ENCODE measurements around the gene ANKMY2.
A peak's percentile ranks its signal among the peaks of the same experiment; 100 is the strongest.

Gene ANKMY2

DNA sequence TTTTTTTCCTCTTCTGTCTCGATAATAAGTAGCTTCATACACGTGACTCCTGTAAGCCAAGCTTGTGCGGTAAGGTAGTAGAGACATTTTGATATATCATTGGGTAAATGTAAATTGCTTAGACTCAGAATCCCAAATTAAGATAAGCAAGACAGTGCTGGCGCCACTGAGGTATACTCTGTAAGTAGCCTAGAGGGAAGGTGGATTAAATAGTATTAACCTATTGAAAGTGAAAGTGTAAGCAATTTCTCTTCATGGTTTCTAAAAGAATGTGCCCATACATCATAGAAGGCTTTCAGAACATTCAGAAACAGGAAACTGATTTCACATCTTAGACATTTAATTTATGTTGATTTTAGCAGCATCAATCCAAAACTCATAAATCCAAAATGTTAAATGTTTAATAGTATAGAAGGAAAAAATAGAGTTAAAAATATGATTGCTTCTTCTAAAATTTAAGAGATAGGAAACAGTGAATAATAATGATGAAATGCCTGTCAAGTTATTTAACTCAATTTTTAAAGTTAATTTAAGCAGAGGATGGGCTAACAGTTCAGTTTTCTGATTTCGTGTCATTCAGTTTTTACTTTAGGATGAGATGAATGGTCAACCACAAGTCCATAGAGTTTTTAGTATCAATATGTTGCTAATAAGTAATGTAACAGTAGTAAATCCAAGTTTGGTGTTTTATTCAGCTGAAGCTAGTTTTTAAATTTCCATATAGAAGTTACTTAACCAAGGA lies 82.1 kb downstream of the ANKMY2 start:
- no peaks in the 10 kb centered on the region for H3K36me3 ChIP-seq (ENCODE audit: control insufficient read depth in 1 of 2, insufficient read depth in 2 of 2, low read length in 2 of 2)
- H3K27ac ChIP-seq (ENCODE audit: low read length) = no peak overlapping the region
- H3K9me3 ChIP-seq (ENCODE audit: control insufficient read depth in 1 of 2, low read length in 2 of 2) = no peaks in the 10 kb centered on the region
- H3K4me3 ChIP-seq (ENCODE audit: low read depth in 1 of 2, low read length in 2 of 2) = peak overlapping the region in 1 of 2 donors; percentile 22
- peaks cover 0 to 4% of the 10 kb centered on the region in 2 donors for H3K4me1 ChIP-seq (ENCODE audit: control insufficient read depth in 1 of 2, insufficient read depth in 2 of 2, low read length in 2 of 2)
- no peaks in the 10 kb centered on the region for H3K27me3 ChIP-seq (ENCODE audit: low read depth, low read length)

DNA sequence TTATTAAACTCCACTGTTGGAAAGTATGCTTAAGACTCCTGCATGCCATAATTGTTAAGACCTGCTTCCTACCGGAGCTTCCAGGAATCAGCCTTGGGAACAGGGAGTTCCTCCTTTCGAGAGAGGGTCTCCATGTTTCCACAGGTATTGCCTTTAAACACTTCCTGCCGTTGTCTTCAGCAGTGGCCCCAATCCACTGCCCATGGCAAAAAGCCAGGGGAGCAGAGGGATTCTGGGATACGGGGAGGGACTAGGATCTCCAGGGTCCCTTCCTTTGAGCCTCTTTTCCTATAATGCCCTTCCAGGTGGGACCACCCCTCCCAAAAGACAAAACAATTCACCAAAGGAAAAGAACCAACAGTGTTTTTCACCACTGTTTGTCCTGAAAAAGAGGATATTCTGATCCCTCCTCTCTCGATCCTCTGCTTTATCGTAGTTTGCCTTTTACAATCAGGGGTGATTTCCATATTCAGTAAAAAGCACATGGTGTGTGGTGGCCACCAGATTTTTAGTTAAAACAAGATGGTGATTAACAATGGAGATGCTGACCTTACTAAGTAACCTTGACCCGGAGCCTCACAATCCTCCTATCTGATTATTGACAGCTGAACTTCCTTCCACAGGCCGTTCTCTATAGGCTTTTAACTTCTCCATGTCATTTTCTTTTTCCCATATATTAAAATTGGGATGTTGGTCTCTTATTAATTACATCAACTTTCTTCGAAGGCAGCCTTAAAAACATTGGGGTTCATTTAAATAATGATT lies 82.9 kb downstream of the ANKMY2 start:
- Histone ChIP-seq H3K9me3 (ENCODE audit: control insufficient read depth in 1 of 2, low read length in 2 of 2) (no peaks in the 10 kb centered on the region), H3K4me3 (ENCODE audit: low read depth in 1 of 2, low read length in 2 of 2) (no peak overlapping the region), H3K27me3 (ENCODE audit: low read depth, low read length) (no peaks in the 10 kb centered on the region)

DNA sequence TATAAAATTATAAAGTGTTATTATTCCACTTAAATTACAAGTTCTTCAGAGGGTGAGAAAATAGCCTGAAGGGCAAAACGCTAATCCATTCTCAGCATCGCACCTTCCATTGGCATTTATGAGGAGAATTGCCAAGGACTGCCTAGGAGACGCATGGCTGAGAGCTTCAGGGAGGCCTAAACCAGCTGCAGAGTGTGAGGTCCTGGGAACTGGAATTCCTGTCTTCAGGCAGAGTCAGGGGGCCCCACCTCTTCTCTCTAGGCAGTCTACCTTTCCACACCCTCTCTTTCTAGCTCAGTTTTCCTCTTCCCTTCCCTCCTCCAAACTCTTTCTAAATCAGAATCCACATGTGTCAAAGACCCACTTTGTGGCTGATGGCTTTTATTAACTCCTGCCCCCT lies 83.6 kb downstream of the ANKMY2 start:
- Histone ChIP-seq H3K27me3 (ENCODE audit: low read depth, low read length) (no peaks in the 10 kb centered on the region), H3K27ac (ENCODE audit: low read length) (no peak overlapping the region), H3K36me3 (ENCODE audit: control insufficient read depth in 1 of 2, insufficient read depth in 2 of 2, low read length in 2 of 2) (no peaks in the 10 kb centered on the region), H3K4me1 (ENCODE audit: control insufficient read depth in 1 of 2, insufficient read depth in 2 of 2, low read length in 2 of 2) (peaks cover 0 to 4% of the 10 kb centered on the region in 2 donors), H3K9me3 (ENCODE audit: control insufficient read depth in 1 of 2, low read length in 2 of 2) (no peaks in the 10 kb centered on the region), H3K4me3 (ENCODE audit: low read depth in 1 of 2, low read length in 2 of 2) (no peak overlapping the region)

More for the DNA sequence above, 82.9 kb downstream of the ANKMY2 start:
- Histone ChIP-seq H3K36me3 (ENCODE audit: control insufficient read depth in 1 of 2, insufficient read depth in 2 of 2, low read length in 2 of 2) (no peaks in the 10 kb centered on the region), H3K4me1 (ENCODE audit: control insufficient read depth in 1 of 2, insufficient read depth in 2 of 2, low read length in 2 of 2) (peaks cover 0 to 4% of the 10 kb centered on the region in 2 donors), H3K27ac (ENCODE audit: low read length) (no peak overlapping the region)

DNA sequence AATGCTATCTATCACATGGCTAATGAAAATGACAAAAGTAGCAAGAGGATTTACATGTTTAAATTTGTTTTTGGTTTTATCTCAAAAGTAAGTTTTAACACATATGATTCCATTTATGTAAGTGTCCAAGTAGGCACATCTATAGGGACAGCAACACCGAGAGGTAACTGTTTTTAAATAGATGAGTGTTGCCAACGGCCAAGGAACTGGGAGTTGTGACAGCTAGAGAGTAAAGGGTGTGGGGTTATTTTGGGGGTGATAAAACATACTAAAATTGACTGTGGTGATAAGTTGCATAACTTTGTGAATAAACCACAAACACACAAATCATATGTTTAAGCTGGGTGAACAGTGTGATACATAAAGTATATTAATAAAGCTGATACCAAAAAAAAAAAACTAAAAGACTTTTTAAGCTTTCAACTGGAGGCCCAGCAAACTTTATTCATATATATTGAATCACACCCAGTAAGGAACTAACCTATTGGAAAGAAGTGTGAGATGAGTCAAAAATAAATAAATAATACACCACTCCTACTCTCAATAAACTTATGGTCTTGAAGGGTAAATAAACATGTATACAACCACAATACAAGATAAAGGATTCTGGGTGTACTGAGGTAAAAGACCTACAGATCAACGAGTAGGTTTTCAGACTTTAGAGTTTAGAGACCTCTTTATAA lies 85.9 kb downstream of the ANKMY2 start:
- H3K36me3 ChIP-seq (ENCODE audit: control insufficient read depth in 1 of 2, insufficient read depth in 2 of 2, low read length in 2 of 2) = no peaks in the 10 kb centered on the region

DNA sequence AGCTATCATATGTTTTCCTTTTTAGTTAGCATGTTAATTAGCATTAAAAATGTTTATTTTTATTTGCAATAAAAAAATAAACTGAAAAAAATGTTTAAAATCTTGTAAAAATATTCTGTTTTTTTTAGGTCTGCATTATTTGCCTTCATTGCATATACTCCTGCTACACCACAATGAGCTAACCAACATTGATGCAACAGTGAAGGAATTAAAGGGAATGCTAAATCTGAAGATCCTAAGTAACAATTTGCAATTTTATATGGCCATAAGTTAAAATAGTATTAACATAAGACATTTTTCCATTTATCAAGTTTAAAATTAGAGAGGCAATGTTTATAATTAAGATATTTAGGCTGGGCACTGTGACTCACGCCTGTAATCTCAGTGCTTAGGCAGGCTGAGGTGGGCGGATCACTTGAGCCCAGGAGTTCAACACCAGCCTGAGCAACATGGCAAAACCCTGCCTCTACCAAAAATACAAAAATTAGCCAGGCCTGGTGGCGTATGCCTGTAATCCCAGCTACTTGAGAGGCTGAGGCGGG lies 86.7 kb downstream of the ANKMY2 start:
- no peaks in the 10 kb centered on the region for H3K4me1 ChIP-seq (ENCODE audit: control insufficient read depth in 1 of 2, insufficient read depth in 2 of 2, low read length in 2 of 2)
- no peaks in the 10 kb centered on the region for H3K36me3 ChIP-seq (ENCODE audit: control insufficient read depth in 1 of 2, insufficient read depth in 2 of 2, low read length in 2 of 2)
- no peak overlapping the region for H3K27ac ChIP-seq (ENCODE audit: low read length)
- no peaks in the 10 kb centered on the region for H3K9me3 ChIP-seq (ENCODE audit: control insufficient read depth in 1 of 2, low read length in 2 of 2)
- no peak overlapping the region for H3K4me3 ChIP-seq (ENCODE audit: low read depth in 1 of 2, low read length in 2 of 2)
- H3K27me3 ChIP-seq (ENCODE audit: low read depth, low read length) = no peaks in the 10 kb centered on the region

More for the DNA sequence above, 85.9 kb downstream of the ANKMY2 start:
- Histone ChIP-seq H3K4me3 (ENCODE audit: low read depth in 1 of 2, low read length in 2 of 2) (no peak overlapping the region), H3K4me1 (ENCODE audit: control insufficient read depth in 1 of 2, insufficient read depth in 2 of 2, low read length in 2 of 2) (peaks cover 0 to 3% of the 10 kb centered on the region in 2 donors), H3K27me3 (ENCODE audit: low read depth, low read length) (no peaks in the 10 kb centered on the region), H3K27ac (ENCODE audit: low read length) (no peak overlapping the region), H3K9me3 (ENCODE audit: control insufficient read depth in 1 of 2, low read length in 2 of 2) (no peaks in the 10 kb centered on the region)

DNA sequence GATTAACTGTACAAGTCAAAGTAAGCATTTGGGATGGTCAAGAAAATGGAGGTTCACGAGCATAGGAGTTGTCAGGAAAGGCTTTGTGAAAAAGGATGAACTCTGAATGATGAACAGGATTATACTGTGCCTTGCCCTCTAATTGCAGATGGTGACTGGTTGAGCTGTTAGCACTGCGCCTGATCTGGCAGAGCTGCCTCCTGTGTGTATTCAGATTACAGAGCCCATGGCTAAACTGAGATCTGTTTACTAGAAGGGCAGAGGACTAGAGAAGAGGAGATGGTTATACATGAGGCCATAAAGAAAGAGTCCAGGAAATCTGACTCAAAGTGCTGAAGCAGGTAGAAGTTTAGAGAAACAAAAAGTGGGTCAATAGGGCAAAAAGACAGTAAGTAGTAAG lies 89.2 kb downstream of the ANKMY2 start:
- no peaks in the 10 kb centered on the region for H3K36me3 ChIP-seq (ENCODE audit: control insufficient read depth in 1 of 2, insufficient read depth in 2 of 2, low read length in 2 of 2)
- H3K4me3 ChIP-seq (ENCODE audit: low read depth in 1 of 2, low read length in 2 of 2) = no peak overlapping the region
- no peaks in the 10 kb centered on the region for H3K27me3 ChIP-seq (ENCODE audit: low read depth, low read length)
- no peak overlapping the region for H3K27ac ChIP-seq (ENCODE audit: low read length)
- H3K9me3 ChIP-seq (ENCODE audit: control insufficient read depth in 1 of 2, low read length in 2 of 2) = no peaks in the 10 kb centered on the region
- no peaks in the 10 kb centered on the region for H3K4me1 ChIP-seq (ENCODE audit: control insufficient read depth in 1 of 2, insufficient read depth in 2 of 2, low read length in 2 of 2)

DNA sequence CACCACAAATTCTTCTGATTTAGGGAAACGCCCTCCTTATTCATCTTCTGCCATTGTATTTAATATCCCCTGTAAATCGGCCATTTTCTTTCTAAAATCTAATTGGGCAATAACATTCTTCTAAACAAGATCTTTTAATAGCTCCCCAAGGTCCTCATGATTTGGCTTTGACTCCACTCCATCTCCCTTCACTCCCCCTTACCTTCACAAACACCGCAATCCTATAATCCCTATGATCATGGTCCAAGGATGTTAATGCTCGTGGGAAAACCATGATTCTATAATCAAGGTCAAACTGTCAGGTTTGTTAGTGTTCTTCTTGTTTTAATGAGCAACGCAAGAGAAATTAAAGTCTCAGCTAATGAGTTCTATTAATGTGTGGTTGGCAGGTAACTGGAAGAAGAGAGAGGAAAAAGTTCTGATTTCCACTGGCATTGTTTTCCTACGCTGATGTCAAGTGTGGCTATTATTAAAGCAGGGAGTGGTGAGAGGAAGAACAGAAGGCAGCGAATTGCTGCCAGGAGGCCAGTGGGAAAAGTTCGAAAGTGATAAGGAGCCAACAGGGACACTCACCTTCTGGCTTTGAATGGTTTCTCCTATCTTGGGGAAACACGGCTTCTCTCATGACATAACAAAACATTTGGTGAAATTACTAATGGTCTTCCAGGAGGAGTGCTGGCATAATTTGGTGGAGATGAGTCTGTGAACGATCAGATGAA lies 90.9 kb downstream of the ANKMY2 start:
- no peak overlapping the region for H3K4me3 ChIP-seq (ENCODE audit: low read depth in 1 of 2, low read length in 2 of 2)
- no peaks in the 10 kb centered on the region for H3K4me1 ChIP-seq (ENCODE audit: control insufficient read depth in 1 of 2, insufficient read depth in 2 of 2, low read length in 2 of 2)
- H3K27ac ChIP-seq (ENCODE audit: low read length) = no peak overlapping the region
- no peaks in the 10 kb centered on the region for H3K9me3 ChIP-seq (ENCODE audit: control insufficient read depth in 1 of 2, low read length in 2 of 2)
- no peaks in the 10 kb centered on the region for H3K27me3 ChIP-seq (ENCODE audit: low read depth, low read length)
- no peaks in the 10 kb centered on the region for H3K36me3 ChIP-seq (ENCODE audit: control insufficient read depth in 1 of 2, insufficient read depth in 2 of 2, low read length in 2 of 2)

DNA sequence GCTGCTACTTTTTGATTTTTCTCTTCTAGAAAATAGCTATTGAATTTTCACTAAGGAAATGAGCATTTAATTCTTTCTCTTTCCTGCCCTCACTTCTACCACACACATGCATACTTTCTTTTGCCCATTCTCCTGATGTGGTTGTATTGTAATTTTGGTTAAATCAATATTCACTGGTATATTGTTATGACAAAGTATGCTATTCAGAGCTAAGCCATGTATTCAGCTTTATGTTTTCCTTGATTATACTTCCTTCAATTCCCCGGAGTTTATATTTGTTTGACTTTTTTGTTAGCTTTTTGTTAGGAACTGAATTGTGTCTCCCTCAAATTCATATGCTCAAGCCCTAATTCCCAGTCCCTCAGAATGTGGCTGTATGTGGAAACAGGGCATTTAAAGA lies 94.9 kb downstream of the ANKMY2 start:
- Histone ChIP-seq H3K4me3 (ENCODE audit: low read depth in 1 of 2, low read length in 2 of 2) (no peak overlapping the region), H3K27ac (ENCODE audit: low read length) (no peak overlapping the region), H3K4me1 (ENCODE audit: control insufficient read depth in 1 of 2, insufficient read depth in 2 of 2, low read length in 2 of 2) (no peaks in the 10 kb centered on the region), H3K36me3 (ENCODE audit: control insufficient read depth in 1 of 2, insufficient read depth in 2 of 2, low read length in 2 of 2) (no peaks in the 10 kb centered on the region), H3K27me3 (ENCODE audit: low read depth, low read length) (no peaks in the 10 kb centered on the region), H3K9me3 (ENCODE audit: control insufficient read depth in 1 of 2, low read length in 2 of 2) (no peaks in the 10 kb centered on the region)
